HepG2 (cell line): ENCODE results near the gene GGT1. TPM values are rescaled to one million over a fixed set of nuclear protein-coding genes. Genes with fewer than 3 reads are reported as not detected.
A peak's percentile ranks its signal among the peaks of the same experiment; 100 is the strongest.

Source experiments
- ARHGAP35 ChIP-seq: sonication (generic); formaldehyde crosslinking; IDR thresholded peaks from 2 replicates; pipeline ENCODE4 v1.9.0; 2022; ENCODE audit warnings: mild to moderate bottlenecking, inconsistent platforms, moderate library complexity, missing genetic modification reagents, borderline replicate concordance
- ARID2 ChIP-seq: sonication (generic); formaldehyde crosslinking; IDR thresholded peaks from 2 replicates; pipeline ENCODE4 v1.8.1; 2022; ENCODE audit warnings: mild to moderate bottlenecking, missing genetic modification reagents, borderline replicate concordance
- ASH2L ChIP-seq: fragments of 300-600, 200-600 bp; sonication (generic); IDR thresholded peaks from 2 replicates; pipeline ENCODE4 v1.7.0; 2017; ENCODE audit warnings: low read depth, mild to moderate bottlenecking, moderate library complexity, mixed read lengths, low read length; ENCODE audit not compliant: insufficient read length
- BRF2 ChIP-seq: sonication (generic); formaldehyde crosslinking; IDR thresholded peaks from 2 replicates; pipeline ENCODE4 v1.8.1; 2022; ENCODE audit warnings: mild to moderate bottlenecking, missing genetic modification reagents
- ETS1 ChIP-seq: sonication (generic); formaldehyde crosslinking; IDR thresholded peaks from 2 replicates; pipeline ENCODE4 v1.4.0; 2020; ENCODE audit warnings: missing genetic modification reagents
- GPBP1L1 ChIP-seq: sonication (generic); formaldehyde crosslinking; IDR thresholded peaks from 2 replicates; pipeline ENCODE4 v1.5.0; 2020; ENCODE audit warnings: mild to moderate bottlenecking, missing genetic modification reagents
- ONECUT2 ChIP-seq: sonication (generic); formaldehyde crosslinking; IDR thresholded peaks from 2 replicates; pipeline ENCODE4 v1.4.0; 2020; ENCODE audit warnings: missing genetic modification reagents
- PAWR ChIP-seq: sonication (generic); formaldehyde crosslinking; IDR thresholded peaks from 2 replicates; pipeline ENCODE4 v1.4.0; 2020; ENCODE audit warnings: missing genetic modification reagents, mild to moderate bottlenecking, borderline replicate concordance
- SALL1 ChIP-seq: sonication (generic); formaldehyde crosslinking; IDR thresholded peaks from 2 replicates; pipeline ENCODE4 v1.8.0; 2022; ENCODE audit warnings: mild to moderate bottlenecking, missing genetic modification reagents
- SNAPC4 ChIP-seq: sonication (generic); formaldehyde crosslinking; IDR thresholded peaks from 2 replicates; pipeline ENCODE4 v1.4.0; 2020; ENCODE audit warnings: mild to moderate bottlenecking, missing genetic modification reagents
- SOX13 ChIP-seq, 3 experiments: fragments of 450-650 bp in 1 of 3; sonication (generic) in 1 of 3; formaldehyde crosslinking in 1 of 3; IDR thresholded peaks in 2 of 3; conservative IDR thresholded peaks in 1 of 3; 2 replicates each; pipeline versions ENCODE4 v1.5.0 to v1.6.1; 2016 to 2020; ENCODE audit warnings: antibody characterized with exemption in 1 of 3, mild to moderate bottlenecking in 1 of 3, missing compliant biosample characterization in 1 of 3, missing genetic modification reagents in 1 of 3, moderate library complexity in 1 of 3
- TCF12 ChIP-seq, 2 experiments: fragments of 450-650 bp in 1 of 2; sonication (generic) in 1 of 2; formaldehyde crosslinking in 1 of 2; IDR thresholded peaks; 2 replicates each; pipeline versions ENCODE4 v1.6.1 to v1.8.0; 2017 to 2022; ENCODE audit warnings: antibody characterized with exemption in 1 of 2, mild to moderate bottlenecking in 1 of 2, missing genetic modification reagents in 1 of 2, moderate library complexity in 1 of 2
- TRIM24 ChIP-seq: sonication (generic); formaldehyde crosslinking; IDR thresholded peaks from 2 replicates; pipeline ENCODE4 v1.8.0; 2022; ENCODE audit warnings: mild to moderate bottlenecking, missing genetic modification reagents
- YEATS4 ChIP-seq: sonication (generic); formaldehyde crosslinking; IDR thresholded peaks from 2 replicates; pipeline ENCODE4 v1.4.0; 2020; ENCODE audit warnings: missing genetic modification reagents, borderline replicate concordance
- ZNF770 ChIP-seq: sonication (generic); formaldehyde crosslinking; IDR thresholded peaks from 2 replicates; pipeline ENCODE4 v1.5.0; 2020; ENCODE audit warnings: mild to moderate bottlenecking, missing genetic modification reagents
- polyA plus RNA-seq, 8 experiments: library from polyadenylated mRNA; depleted of rRNA in 3 of 8; stranded (reverse) in 7 of 8; unstranded in 1 of 8; fragments of >200 nt; fragmentation: Illumina TruSeq in 4 of 8; extraction: Trizol in 4 of 8; gene quantifications; 2 replicates each; pipeline versions ENCODE4 v1.2.1 to v1.2.3, GENCODE V29; 2011 to 2016; ENCODE audit warnings: low read depth in 4 of 8, missing spikeins in 1 of 8, mixed read lengths in 1 of 8; ENCODE audit not compliant: insufficient read depth in 1 of 8
- total RNA-seq, 5 experiments: library from RNA; depleted of rRNA; stranded (reverse); fragments of >200 nt; fragmentation: Illumina TruSeq; extraction: Trizol; gene quantifications; 2 replicates each; pipeline ENCODE4 v1.2.3, GENCODE V29; 2016; ENCODE audit warnings: low read depth in 1 of 5

The GGT1 gene
- total and polyA plus RNA-seq, 2 of the 13 experiments (the other 11 are each of a cell fraction or from before 2014, with no cell fraction given), result 29.9 to 103 TPM

- TF ChIP-seq GPBP1L1 (no peak), BRF2 (CRISPR knock-in tag) (no peak), PAWR (CRISPR knock-in tag) (no peak), TRIM24 (CRISPR knock-in tag) (no peak), YEATS4 (CRISPR knock-in tag) (peak; percentile 57; the same call in 1 of the 2 replicates), ARID2 (no peak), ASH2L (no peak), SOX13 (IDR thresholded peaks at IDR 0.05) (no peak), SOX13 (CRISPR knock-in tag; conservative IDR thresholded peaks at IDR 0.05 in 1 of 2, IDR thresholded peaks at IDR 0.05 in 1 of 2) (peak in 1 of 2 experiments; percentile 59; a peak in 1 of 4 replicates), TCF12 (IDR thresholded peaks at IDR 0.05) (no peak), TCF12 (CRISPR knock-in tag; IDR thresholded peaks at IDR 0.05) (no peak), ETS1 (CRISPR knock-in tag) (no peak), SNAPC4 (no peak), ARHGAP35 (CRISPR knock-in tag) (0 out of 2 replicates have a peak, but pooled peaks have one; percentile 16), SALL1 (CRISPR knock-in tag) (peak; percentile 50), ONECUT2 (CRISPR knock-in tag) (no peak), ZNF770 (CRISPR knock-in tag) (peak; percentile 26; the same call in 1 of the 2 replicates)
Measured at GRCh38 chr22:24593836-24594568, 9.0 kb upstream of the GGT1 start (continued).
